ENCODE results near the gene RNPEPL1. TPM values are rescaled to one million over a fixed set of nuclear protein-coding genes. Genes with fewer than 3 reads are reported as not detected.
"Not testable (repeated sequence)": the region's sequence is repeated elsewhere in the genome, so short reads cannot be mapped to it uniquely, and the experiment has no call there.

Gene RNPEPL1
- total RNA-seq, 4 donors from 2014 or later = 57.3 to 135 (median 70.2) TPM

DNA sequence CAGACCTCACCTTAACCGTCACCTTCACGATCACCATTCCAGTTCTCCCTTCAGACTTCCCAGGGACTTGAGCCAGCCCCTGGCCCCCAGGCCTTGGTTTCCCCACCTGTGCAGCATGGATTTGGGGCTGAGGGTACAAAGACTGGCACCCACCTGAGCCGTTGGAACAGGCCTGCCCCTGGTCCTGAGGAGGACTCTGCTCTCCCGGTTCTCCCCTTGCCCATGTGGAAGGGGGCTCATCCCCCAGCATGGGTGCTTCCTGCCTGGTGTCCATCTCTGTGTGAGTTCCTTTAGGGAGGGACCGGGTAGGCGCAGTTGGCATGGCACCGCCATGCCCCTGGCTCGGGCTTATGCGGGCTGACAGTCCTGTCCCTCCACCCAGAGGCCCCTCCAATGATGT, 46.1 kb downstream of the RNPEPL1 start:
- Histone ChIP-seq H3K4me3 (no peak overlapping the region), H3K27ac (replicated peaks in 1 of 4) (no peak overlapping the region), H3K9me3 (no peaks in the 10 kb centered on the region), H3K27me3 (no peaks in the 10 kb centered on the region), H3K36me3 (peaks cover 0 to 4% (median 0%) of the 10 kb centered on the region in 4 donors), H3K4me1 (no peaks in the 10 kb centered on the region)
- WGBS = 92% methylated on average over 9 of the region's 9 CpGs
- intact Hi-C loops (cut with DNase I) = no loop called here
- TF ChIP-seq POLR2AphosphoS5 (IDR thresholded peaks at IDR 0.05) = no peak
- no peak for TF ChIP-seq EP300 (IDR thresholded peaks at IDR 0.05)
- TF ChIP-seq, protein P1, sequence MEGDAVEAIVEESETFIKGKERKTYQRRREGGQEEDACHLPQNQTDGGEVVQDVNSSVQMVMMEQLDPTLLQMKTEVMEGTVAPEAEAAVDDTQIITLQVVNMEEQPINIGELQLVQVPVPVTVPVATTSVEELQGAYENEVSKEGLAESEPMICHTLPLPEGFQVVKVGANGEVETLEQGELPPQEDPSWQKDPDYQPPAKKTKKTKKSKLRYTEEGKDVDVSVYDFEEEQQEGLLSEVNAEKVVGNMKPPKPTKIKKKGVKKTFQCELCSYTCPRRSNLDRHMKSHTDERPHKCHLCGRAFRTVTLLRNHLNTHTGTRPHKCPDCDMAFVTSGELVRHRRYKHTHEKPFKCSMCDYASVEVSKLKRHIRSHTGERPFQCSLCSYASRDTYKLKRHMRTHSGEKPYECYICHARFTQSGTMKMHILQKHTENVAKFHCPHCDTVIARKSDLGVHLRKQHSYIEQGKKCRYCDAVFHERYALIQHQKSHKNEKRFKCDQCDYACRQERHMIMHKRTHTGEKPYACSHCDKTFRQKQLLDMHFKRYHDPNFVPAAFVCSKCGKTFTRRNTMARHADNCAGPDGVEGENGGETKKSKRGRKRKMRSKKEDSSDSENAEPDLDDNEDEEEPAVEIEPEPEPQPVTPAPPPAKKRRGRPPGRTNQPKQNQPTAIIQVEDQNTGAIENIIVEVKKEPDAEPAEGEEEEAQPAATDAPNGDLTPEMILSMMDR (IDR thresholded peaks at IDR 0.05) = no peak
- no peak for TF ChIP-seq POLR2A (IDR thresholded peaks at IDR 0.05; ENCODE audit: low read depth)
- DNase-seq (ENCODE audit: extremely low spot score) = no peak

DNA sequence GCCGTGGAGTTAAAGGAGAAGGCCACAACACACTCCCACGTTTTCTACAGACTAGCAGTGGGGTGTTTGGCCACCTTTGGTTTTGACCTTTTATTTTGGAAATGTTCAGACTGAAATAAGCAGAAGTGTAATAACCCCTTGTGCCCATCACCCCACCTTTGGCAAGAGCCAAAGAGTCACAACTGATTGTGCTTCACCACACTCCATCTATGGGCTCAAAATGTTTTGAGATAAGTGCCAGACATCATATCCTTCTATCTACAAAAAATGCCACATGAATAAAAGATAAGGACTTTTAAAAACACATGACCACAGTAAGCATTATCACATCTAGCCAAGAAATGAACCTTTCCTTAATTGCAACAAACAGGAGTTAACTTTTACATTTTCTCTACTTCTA, 47.1 kb downstream of the RNPEPL1 start:
- Histone ChIP-seq H3K4me3 (no peak overlapping the region), H3K27me3 (no peaks in the 10 kb centered on the region), H3K27ac (replicated peaks in 1 of 4) (no peak overlapping the region), H3K36me3 (peaks cover 0 to 4% (median 0%) of the 10 kb centered on the region in 4 donors), H3K4me1 (no peaks in the 10 kb centered on the region), H3K9me3 (no peaks in the 10 kb centered on the region)
- TF ChIP-seq, protein P1 (IDR thresholded peaks at IDR 0.05) = no peak
- TF ChIP-seq POLR2AphosphoS5 (IDR thresholded peaks at IDR 0.05) = no peak
- TF ChIP-seq POLR2A (IDR thresholded peaks at IDR 0.05; ENCODE audit: low read depth) = no peak
- TF ChIP-seq EP300 (IDR thresholded peaks at IDR 0.05) = no peak
- intact Hi-C loops (cut with DNase I) = no loop called here
- 89% methylated on average over 2 of the region's 2 CpGs for WGBS
- DNase-seq (ENCODE audit: extremely low spot score) = no peak

GRCh38 chr2:240615820-240616547, 47.7 kb downstream of the RNPEPL1 start:
- WGBS = 83% methylated on average over 19 of the region's 20 CpGs

GRCh38 chr2:240616860-240617666, 48.8 kb downstream of the RNPEPL1 start:
- intact Hi-C loops (cut with DNase I); DNase-seq (ENCODE audit: extremely low spot score); H3K9me3 ChIP-seq; H3K27ac ChIP-seq (replicated peaks in 1 of 4); H3K36me3 ChIP-seq; H3K4me3 ChIP-seq; H3K4me1 ChIP-seq; H3K27me3 ChIP-seq: not testable (repeated sequence)
- 79% methylated on average over 5 of the region's 5 CpGs for WGBS

More at GRCh38 chr2:240615820-240616547, 47.7 kb downstream of the RNPEPL1 start:
- TF ChIP-seq POLR2A (IDR thresholded peaks at IDR 0.05; ENCODE audit: low read depth) = no peak
- TF ChIP-seq, protein P1 (IDR thresholded peaks at IDR 0.05) = no peak
- TF ChIP-seq POLR2AphosphoS5 (IDR thresholded peaks at IDR 0.05) = no peak
- no peak for TF ChIP-seq EP300 (IDR thresholded peaks at IDR 0.05)
- H3K9me3 ChIP-seq = no peaks in the 10 kb centered on the region
- H3K4me1 ChIP-seq = no peaks in the 10 kb centered on the region
- H3K27ac ChIP-seq (replicated peaks in 1 of 4) = no peak overlapping the region
- no peak for DNase-seq (ENCODE audit: extremely low spot score)
- H3K36me3 ChIP-seq = peaks cover 0 to 4% (median 0%) of the 10 kb centered on the region in 4 donors
- H3K4me3 ChIP-seq = no peak overlapping the region
- intact Hi-C loops (cut with DNase I) = no loop called here
- H3K27me3 ChIP-seq = no peaks in the 10 kb centered on the region

GRCh38 chr2:240618776-240619175, 50.5 kb downstream of the RNPEPL1 start:
- Histone ChIP-seq H3K4me3 (no peak overlapping the region), H3K27me3 (peaks cover 0 to 3% (median 0%) of the 10 kb centered on the region in 4 donors), H3K4me1 (no peaks in the 10 kb centered on the region), H3K9me3 (no peaks in the 10 kb centered on the region), H3K27ac (replicated peaks in 1 of 4) (no peak overlapping the region), H3K36me3 (peaks cover 0 to 4% (median 0%) of the 10 kb centered on the region in 4 donors)
- intact Hi-C loops (cut with DNase I) = no loop called here
- no peak for DNase-seq (ENCODE audit: extremely low spot score)
- WGBS = 82% methylated on average over 6 of the region's 6 CpGs
- TF ChIP-seq, protein P1 (IDR thresholded peaks at IDR 0.05) = no peak
- TF ChIP-seq POLR2AphosphoS5 (IDR thresholded peaks at IDR 0.05) (no peak), EP300 (IDR thresholded peaks at IDR 0.05) (no peak), POLR2A (IDR thresholded peaks at IDR 0.05; ENCODE audit: low read depth) (no peak)
